HCT116 (cell line): ENCODE data around the gene TPST1. TPM values are rescaled to one million over a fixed set of nuclear protein-coding genes. Genes with fewer than 3 reads are reported as not detected.

Experiments
- ATAC-seq: fragments of 200-7000 bp; cut with Tn5 transposase; 2 replicates; pipeline ENCODE4 v1.9.1; 2020; ENCODE audit warnings: mild to moderate bottlenecking, moderate library complexity
- BruUV-seq: library from RNA; stranded (reverse); fragments of 400-500 nt; replicated peaks from 2 replicates; lab custom pipeline; 2021; lab: Mats Ljungman, UMichigan
- CTCF ChIA-PET: fragments of 300-600 bp; sonication (Branson Sonifier 250); formaldehyde crosslinking; loops from one replicate; lab custom pipeline; 2021; ENCODE audit warnings: antibody characterized with exemption; lab: Charles Lee
- POLR2A ChIA-PET: fragments of 300-600, 350-600 bp; sonication (Branson Sonifier 250); formaldehyde crosslinking; loops from one replicate; lab custom pipeline; 2021; ENCODE audit warnings: antibody characterized with exemption; lab: Charles Lee
- RAD21 ChIA-PET, 2 experiments: fragments of 300-600 bp; sonication (Branson Sonifier 250); formaldehyde crosslinking; loops; one replicate each; lab custom pipeline; 2023; ENCODE audit warnings: low total read pairs in 2 of 2; ENCODE audit not compliant: uncharacterized antibody in 2 of 2, unreplicated experiment in 2 of 2, low non-redundant PET in 1 of 2; lab: Charles Lee
- DNase-seq: peaks from one replicate; pipeline ENCODE4 v3.0.0-alpha.2; 2010; ENCODE audit warnings: low read depth, low spot score
- H2AFZ ChIP-seq: fragments of 200-600 bp; shearing (Covaris generic), sonication (generic); 2 replicates; pipeline ENCODE4 v1.6.1; 2017; ENCODE audit warnings: low read depth, mixed run types, mixed read lengths, antibody characterized with exemption, low read length; ENCODE audit not compliant: poor library complexity, severe bottlenecking
- H3K27ac ChIP-seq: 2 replicates; pipeline ENCODE4 v1.5.1; 2012; ENCODE audit warnings: low read depth, low read length
- H3K27me3 ChIP-seq: fragments of 200-600 bp; sonication (generic); 2 replicates; pipeline ENCODE4 v1.6.1; 2016; ENCODE audit warnings: mixed run types, low read length, mixed read lengths; ENCODE audit not compliant: insufficient read depth
- H3K36me3 ChIP-seq, 2 experiments: fragments of 200-500 bp in 1 of 2; fragments of 200-600 bp in 1 of 2; sonication (Bioruptor generic) in 1 of 2; sonication (generic) in 1 of 2; 2 replicates each; pipeline versions ENCODE4 v1.5.1 to v1.6.1; 2014 to 2016; ENCODE audit warnings: low read length in 2 of 2, inconsistent platforms in 1 of 2, mixed read lengths in 1 of 2, mixed run types in 1 of 2; ENCODE audit not compliant: insufficient read depth in 2 of 2, control insufficient read depth in 1 of 2
- H3K4me1 ChIP-seq, 2 experiments: fragments of 200-600 bp in 1 of 2; sonication (generic) in 1 of 2; 2 replicates each; pipeline versions ENCODE4 v1.5.1 to v1.6.1; 2012 to 2017; ENCODE audit warnings: low read length in 2 of 2, inconsistent platforms in 1 of 2, mild to moderate bottlenecking in 1 of 2, mixed read lengths in 1 of 2, mixed run types in 1 of 2, moderate library complexity in 1 of 2; ENCODE audit not compliant: insufficient read depth in 2 of 2, control insufficient read depth in 1 of 2
- H3K4me2 ChIP-seq: fragments of 200-600 bp; sonication (generic); 2 replicates; pipeline ENCODE4 v1.6.1; 2017; ENCODE audit warnings: mixed run types, low read length, mixed read lengths
- H3K4me3 ChIP-seq, 2 experiments: fragments of 200-600 bp in 1 of 2; sonication (generic) in 1 of 2; replicated peaks in 1 of 2; 2 replicates each; pipeline ENCODE4 v1.5.1; 2011 to 2016; ENCODE audit warnings: low read length in 2 of 2, control low read depth in 1 of 2, low read depth in 1 of 2, mild to moderate bottlenecking in 1 of 2, mixed read lengths in 1 of 2, mixed run types in 1 of 2
- H3K79me2 ChIP-seq: fragments of 200-600 bp; sonication (generic); 2 replicates; pipeline ENCODE4 v1.6.1; 2017; ENCODE audit warnings: mild to moderate bottlenecking, mixed run types, low read length, moderate library complexity, mixed read lengths; ENCODE audit not compliant: insufficient read depth
- H3K9ac ChIP-seq: fragments of 200-600 bp; sonication (generic); 2 replicates; pipeline ENCODE4 v1.6.1; 2016; ENCODE audit warnings: low read length, mixed read lengths
- H3K9me2 ChIP-seq: fragments of 200-600 bp; sonication (generic), shearing (Covaris generic); 2 replicates; pipeline ENCODE4 v1.6.1; 2017; ENCODE audit warnings: mixed run types, mild to moderate bottlenecking, moderate library complexity; ENCODE audit not compliant: insufficient read depth
- H3K9me3 ChIP-seq, 2 experiments: fragments of 200-500 bp in 1 of 2; fragments of 200-600 bp in 1 of 2; sonication (Bioruptor generic) in 1 of 2; sonication (generic) in 1 of 2; 2 replicates each; pipeline ENCODE4 v1.6.1; 2014 to 2017; ENCODE audit warnings: low read length in 2 of 2, mixed read lengths in 2 of 2, inconsistent platforms in 1 of 2, low read depth in 1 of 2, mild to moderate bottlenecking in 1 of 2, mixed run types in 1 of 2, moderate library complexity in 1 of 2; ENCODE audit not compliant: control insufficient read depth in 1 of 2, insufficient read depth in 1 of 2
- H4K20me1 ChIP-seq: fragments of 200-600 bp; sonication (generic), shearing (Covaris generic); 2 replicates; pipeline ENCODE4 v1.6.1; 2017; ENCODE audit warnings: mixed run types, mild to moderate bottlenecking, moderate library complexity; ENCODE audit not compliant: insufficient read depth
- ATF3 ChIP-seq: IDR thresholded peaks from 2 replicates; pipeline ENCODE4 v1.6.1; 2012
- CBX3 ChIP-seq: IDR thresholded peaks from 2 replicates; pipeline ENCODE4 v1.6.1; 2012; ENCODE audit warnings: low read depth
- CTCF ChIP-seq, 3 experiments: fragments of 200-600 bp in 1 of 3; sonication (generic) in 1 of 3; IDR thresholded peaks in 2 of 3; conservative IDR thresholded peaks in 1 of 3; 2 replicates each; pipeline ENCODE4 v1.5.1; 2012 to 2017; ENCODE audit warnings: low read depth in 2 of 3, low read length in 2 of 3, antibody characterized with exemption in 1 of 3, borderline replicate concordance in 1 of 3, control low read depth in 1 of 3, mild to moderate bottlenecking in 1 of 3, mixed read lengths in 1 of 3, mixed run types in 1 of 3, moderate library complexity in 1 of 3; ENCODE audit not compliant: insufficient read depth in 1 of 3
- EGR1 ChIP-seq: IDR thresholded peaks from 2 replicates; pipeline ENCODE4 v1.6.1; 2012; ENCODE audit warnings: low read depth
- ELF1 ChIP-seq: IDR thresholded peaks from 2 replicates; pipeline ENCODE4 v1.6.1; 2012; ENCODE audit warnings: low read depth, borderline replicate concordance
- EZH2 ChIP-seq: fragments of 200-600 bp; sonication (generic); IDR thresholded peaks from 2 replicates; pipeline ENCODE4 v1.6.1; 2017; ENCODE audit warnings: antibody characterized with exemption, mixed run types
- EZH2phosphoT487 ChIP-seq: fragments of 200-600 bp; IDR thresholded peaks from 2 replicates; pipeline ENCODE4 v1.6.1; 2018; ENCODE audit warnings: antibody characterized with exemption, borderline replicate concordance
- JUND ChIP-seq: IDR thresholded peaks from 2 replicates; pipeline ENCODE4 v1.6.1; 2012
- POLR2A ChIP-seq: IDR thresholded peaks from 2 replicates; pipeline ENCODE4 v1.7.0; 2011; ENCODE audit warnings: borderline replicate concordance; ENCODE audit not compliant: insufficient read depth, insufficient read length; ENCODE audit errors: extremely low read depth
- POLR2AphosphoS5 ChIP-seq: IDR thresholded peaks from 2 replicates; pipeline ENCODE4 v1.6.1; 2011; ENCODE audit warnings: mild to moderate bottlenecking, low read depth, low read length, moderate library complexity
- RAD21 ChIP-seq: IDR thresholded peaks from 2 replicates; pipeline ENCODE4 v1.6.1; 2012; ENCODE audit warnings: low read depth, mild to moderate bottlenecking
- REST ChIP-seq: IDR thresholded peaks from 2 replicates; pipeline ENCODE4 v1.6.1; 2012; ENCODE audit warnings: low read depth
- SIN3A ChIP-seq: IDR thresholded peaks from 2 replicates; pipeline ENCODE4 v1.6.1; 2012; ENCODE audit warnings: low read depth
- SP1 ChIP-seq: IDR thresholded peaks from 2 replicates; pipeline ENCODE4 v1.6.1; 2012; ENCODE audit warnings: low read depth
- SRF ChIP-seq: IDR thresholded peaks from 2 replicates; pipeline ENCODE4 v1.6.1; 2012; ENCODE audit warnings: low read depth
- TCF7L2 ChIP-seq: IDR thresholded peaks from 2 replicates; pipeline ENCODE4 v1.7.0; 2011; ENCODE audit warnings: borderline replicate concordance, inconsistent platforms; ENCODE audit not compliant: insufficient read depth, insufficient read length; ENCODE audit errors: extremely low read depth
- YY1 ChIP-seq: IDR thresholded peaks from 2 replicates; pipeline ENCODE4 v1.6.1; 2011; ENCODE audit warnings: low read length, low read depth, moderate library complexity, mild to moderate bottlenecking; ENCODE audit not compliant: insufficient replicate concordance; ENCODE audit errors: extremely low read depth
- ZBTB33 ChIP-seq: IDR thresholded peaks from 2 replicates; pipeline ENCODE4 v1.6.1; 2011; ENCODE audit warnings: mild to moderate bottlenecking, low read length, moderate library complexity; ENCODE audit not compliant: insufficient replicate concordance; ENCODE audit errors: extremely low read depth
- ZFX ChIP-seq: fragments of 450-650 bp; IDR thresholded peaks from 2 replicates; pipeline ENCODE4 v1.6.1; 2017
- ZNF274 ChIP-seq: fragments of 200-500 bp; sonication (Bioruptor generic); IDR thresholded peaks from 2 replicates; pipeline ENCODE4 v1.6.1; 2014; ENCODE audit warnings: mild to moderate bottlenecking, low read depth, low read length, inconsistent platforms
- intact Hi-C: fragments of 100-400 bp; cut with micrococcal nuclease; formaldehyde crosslinking; loops from 2 replicates; pipeline ENCODE4 v1.10.0; 2022
- total RNA-seq: library from RNA; stranded (reverse); gene quantifications from one replicate; pipeline ENCODE4 v1.2.1, GENCODE V29; 2021; ENCODE audit not compliant: unreplicated experiment

Gene TPST1
- total RNA-seq, 1 experiment from 2014 or later = 11.4 TPM

GRCh38 chr7:66227808-66228207 lies 22.7 kb downstream of the TPST1 start:
- Histone ChIP-seq H3K79me2 (peaks cover 4% of the 10 kb centered on the region; the same call in 1 of the 2 replicates), H3K4me3 (no peak overlapping the region), H3K9ac (no peak overlapping the region), H3K9me2 (no peaks in the 10 kb centered on the region), H3K27ac (no peak overlapping the region), H3K36me3 (no peaks in the 10 kb centered on the region), H2AFZ (no peak overlapping the region), H3K4me1 (no peaks in the 10 kb centered on the region), H3K4me2 (no peak overlapping the region), H3K9me3 (no peaks in the 10 kb centered on the region), H4K20me1 (no peaks in the 10 kb centered on the region), H3K27me3 (no peaks in the 10 kb centered on the region)
- DNase-seq = no peak
- no peak for ATAC-seq
- POLR2A ChIA-PET = no interaction called here
- CTCF ChIA-PET = no interaction called here
- intact Hi-C loops = no loop called here
- TF ChIP-seq SP1 = no peak
- no peak for TF ChIP-seq EGR1
- TF ChIP-seq CTCF (IDR thresholded peaks at IDR 0.05 in 2 of 3, conservative IDR thresholded peaks at IDR 0.05 in 1 of 3; ENCODE audit: borderline replicate concordance in 1 of 3, insufficient read depth in 1 of 3, low read depth in 2 of 3, low read length in 2 of 3) = no peak
- no peak for TF ChIP-seq EZH2
- no peak for TF ChIP-seq ZNF274
- no peak for TF ChIP-seq CBX3
- TF ChIP-seq TCF7L2 = no peak
- TF ChIP-seq YY1 = no peak
- no peak for TF ChIP-seq SRF
- no peak for TF ChIP-seq ZFX
- TF ChIP-seq JUND = no peak
- no peak for TF ChIP-seq RAD21
- no peak for TF ChIP-seq POLR2A
- TF ChIP-seq ZBTB33 = no peak
- TF ChIP-seq ATF3 = no peak
- no peak for TF ChIP-seq REST
- TF ChIP-seq EZH2phosphoT487 = no peak
- TF ChIP-seq ELF1 = no peak
- no peak for TF ChIP-seq POLR2AphosphoS5
- TF ChIP-seq SIN3A = no peak
- TF ChIP-seq, all 23 proteins: peak for 0
- BruUV-seq = no TSS peak
- RAD21 ChIA-PET = no interaction called here
